ENCODE results near the gene MRPS16. TPM values are rescaled to one million over a fixed set of nuclear protein-coding genes. Genes with fewer than 3 reads are reported as not detected.

Gene MRPS16
- total and polyA plus RNA-seq, 5 donors from 2014 or later, result 29.3 to 132 (median 112) TPM

GRCh38 chr10:73219384-73219783 lies 33.1 kb downstream of the MRPS16 start:
- H3K36me3 ChIP-seq (ENCODE audit: control insufficient read depth, insufficient read depth, low read length), result peaks cover 17% of the 10 kb centered on the region
- H3K27me3 ChIP-seq (ENCODE audit: control insufficient read depth, insufficient read depth, low read length), result no peaks in the 10 kb centered on the region
- Mint-ChIP-seq H3K36me3 (peaks cover 43% of the 10 kb centered on the region), H3K27ac (no peak overlapping the region), H3K4me3 (no peak overlapping the region), H3K27me3 (no peaks in the 10 kb centered on the region), H3K4me1 (peaks cover 0 to 18% (median 2%) of the 10 kb centered on the region in 4 donors), H3K9me3 (peaks cover 0 to 3% (median 0%) of the 10 kb centered on the region in 7 donors)
- DNase-seq (no peak), ATAC-seq (ENCODE audit: low read depth in 2 of 2) (no peak)
- H3K27ac ChIP-seq (ENCODE audit: insufficient read depth, low read length, poor library complexity, severe bottlenecking), result no peak overlapping the region
- no peaks in the 10 kb centered on the region for H3K9me3 ChIP-seq (ENCODE audit: control insufficient read depth in 2 of 2, low read length in 2 of 2)
- H3K4me1 ChIP-seq (ENCODE audit: control insufficient read depth, insufficient read depth, low read length, poor library complexity, severe bottlenecking), result no peaks in the 10 kb centered on the region
- no peak overlapping the region for H3K4me3 ChIP-seq (ENCODE audit: low read depth, low read length)

- peak in 2 of 3 donors; percentile 3 to 41 for DNase-seq
- H3K9me3 ChIP-seq (ENCODE audit: control insufficient read depth in 2 of 2, low read length in 2 of 2), result no peaks in the 10 kb centered on the region
- H3K27me3 ChIP-seq (ENCODE audit: control insufficient read depth, insufficient read depth, low read length), result no peaks in the 10 kb centered on the region
- H3K4me1 ChIP-seq (ENCODE audit: control insufficient read depth, insufficient read depth, low read length, poor library complexity, severe bottlenecking), result no peaks in the 10 kb centered on the region
- no peak overlapping the region for H3K4me3 ChIP-seq (ENCODE audit: low read depth, low read length)
- Mint-ChIP-seq H3K27me3 (no peaks in the 10 kb centered on the region), H3K4me1 (peaks cover 0 to 18% (median 2%) of the 10 kb centered on the region in 4 donors), H3K27ac (no peak overlapping the region), H3K9me3 (peaks cover 0 to 3% (median 0%) of the 10 kb centered on the region in 7 donors), H3K4me3 (no peak overlapping the region), H3K36me3 (peaks cover 50% of the 10 kb centered on the region)
- peaks cover 17% of the 10 kb centered on the region for H3K36me3 ChIP-seq (ENCODE audit: control insufficient read depth, insufficient read depth, low read length)
- ATAC-seq (ENCODE audit: low read depth in 2 of 2), result no peak
- no peak overlapping the region for H3K27ac ChIP-seq (ENCODE audit: insufficient read depth, low read length, poor library complexity, severe bottlenecking)
These were observed 33.8 kb downstream of the MRPS16 start for GRCh38 chr10:73218431-73219191.

GRCh38 chr10:73217628-73218027 lies 34.8 kb downstream of the MRPS16 start:
- ATAC-seq (ENCODE audit: low read depth in 2 of 2) (no peak), DNase-seq (no peak)
- no peak overlapping the region for H3K4me3 Mint-ChIP-seq
- H3K27me3 Mint-ChIP-seq, result no peaks in the 10 kb centered on the region
- H3K36me3 Mint-ChIP-seq, result peaks cover 59% of the 10 kb centered on the region
- H3K27ac Mint-ChIP-seq, result no peak overlapping the region
- H3K27me3 ChIP-seq (ENCODE audit: control insufficient read depth, insufficient read depth, low read length), result no peaks in the 10 kb centered on the region
- H3K9me3 Mint-ChIP-seq, result peaks cover 0 to 3% (median 0%) of the 10 kb centered on the region in 7 donors
- H3K27ac ChIP-seq (ENCODE audit: insufficient read depth, low read length, poor library complexity, severe bottlenecking), result no peak overlapping the region
- H3K36me3 ChIP-seq (ENCODE audit: control insufficient read depth, insufficient read depth, low read length), result peaks cover 17% of the 10 kb centered on the region
- no peak overlapping the region for H3K4me3 ChIP-seq (ENCODE audit: low read depth, low read length)
- H3K4me1 ChIP-seq (ENCODE audit: control insufficient read depth, insufficient read depth, low read length, poor library complexity, severe bottlenecking), result no peaks in the 10 kb centered on the region
- H3K4me1 Mint-ChIP-seq, result peaks cover 0 to 18% (median 2%) of the 10 kb centered on the region in 4 donors
- H3K9me3 ChIP-seq (ENCODE audit: control insufficient read depth in 2 of 2, low read length in 2 of 2), result no peaks in the 10 kb centered on the region

GRCh38 chr10:73215749-73216148 lies 36.7 kb downstream of the MRPS16 start:
- H3K4me1 Mint-ChIP-seq, result peaks cover 0 to 6% (median 2%) of the 10 kb centered on the region in 4 donors
- no peak for DNase-seq
- no peak overlapping the region for H3K27ac Mint-ChIP-seq
- Histone ChIP-seq H3K27me3 (ENCODE audit: control insufficient read depth, insufficient read depth, low read length) (no peaks in the 10 kb centered on the region), H3K9me3 (ENCODE audit: control insufficient read depth in 2 of 2, low read length in 2 of 2) (no peaks in the 10 kb centered on the region), H3K4me1 (ENCODE audit: control insufficient read depth, insufficient read depth, low read length, poor library complexity, severe bottlenecking) (no peaks in the 10 kb centered on the region), H3K4me3 (ENCODE audit: low read depth, low read length) (no peak overlapping the region), H3K27ac (ENCODE audit: insufficient read depth, low read length, poor library complexity, severe bottlenecking) (no peak overlapping the region), H3K36me3 (ENCODE audit: control insufficient read depth, insufficient read depth, low read length) (peaks cover 20% of the 10 kb centered on the region)
- no peaks in the 10 kb centered on the region for H3K27me3 Mint-ChIP-seq
- ATAC-seq (ENCODE audit: low read depth in 2 of 2), result no peak
- peaks cover 0 to 3% (median 0%) of the 10 kb centered on the region in 7 donors for H3K9me3 Mint-ChIP-seq
- H3K4me3 Mint-ChIP-seq, result no peak overlapping the region
- peaks cover 51% of the 10 kb centered on the region for H3K36me3 Mint-ChIP-seq

- H3K36me3 ChIP-seq (ENCODE audit: control insufficient read depth, insufficient read depth, low read length), result peaks cover 10% of the 10 kb centered on the region
- H3K4me3 ChIP-seq (ENCODE audit: low read depth, low read length), result no peak overlapping the region
- H3K27me3 ChIP-seq (ENCODE audit: control insufficient read depth, insufficient read depth, low read length), result no peaks in the 10 kb centered on the region
- ATAC-seq (ENCODE audit: low read depth in 2 of 2) (no peak), DNase-seq (no peak)
- Mint-ChIP-seq H3K27me3 (no peaks in the 10 kb centered on the region), H3K4me3 (no peak overlapping the region), H3K9me3 (peaks cover 0 to 2% (median 0%) of the 10 kb centered on the region in 7 donors), H3K27ac (no peak overlapping the region), H3K4me1 (peaks cover 0 to 3% (median 0%) of the 10 kb centered on the region in 4 donors), H3K36me3 (peaks cover 38% of the 10 kb centered on the region)
- H3K4me1 ChIP-seq (ENCODE audit: control insufficient read depth, insufficient read depth, low read length, poor library complexity, severe bottlenecking), result no peaks in the 10 kb centered on the region
- no peaks in the 10 kb centered on the region for H3K9me3 ChIP-seq (ENCODE audit: control insufficient read depth in 2 of 2, low read length in 2 of 2)
- no peak overlapping the region for H3K27ac ChIP-seq (ENCODE audit: insufficient read depth, low read length, poor library complexity, severe bottlenecking)
These were observed 41.2 kb downstream of the MRPS16 start for GRCh38 chr10:73211106-73211811.

- H3K4me3 Mint-ChIP-seq, result no peak overlapping the region
- Histone ChIP-seq H3K4me1 (ENCODE audit: control insufficient read depth, insufficient read depth, low read length, poor library complexity, severe bottlenecking) (no peaks in the 10 kb centered on the region), H3K36me3 (ENCODE audit: control insufficient read depth, insufficient read depth, low read length) (peaks cover 6% of the 10 kb centered on the region), H3K9me3 (ENCODE audit: control insufficient read depth in 2 of 2, low read length in 2 of 2) (no peaks in the 10 kb centered on the region), H3K27ac (ENCODE audit: insufficient read depth, low read length, poor library complexity, severe bottlenecking) (no peak overlapping the region), H3K4me3 (ENCODE audit: low read depth, low read length) (no peak overlapping the region), H3K27me3 (ENCODE audit: control insufficient read depth, insufficient read depth, low read length) (no peaks in the 10 kb centered on the region)
- ATAC-seq (ENCODE audit: low read depth in 2 of 2) (no peak), DNase-seq (no peak)
- H3K27me3 Mint-ChIP-seq, result no peaks in the 10 kb centered on the region
- peaks cover 0 to 5% (median 0%) of the 10 kb centered on the region in 7 donors for H3K9me3 Mint-ChIP-seq
- H3K4me1 Mint-ChIP-seq, result no peaks in the 10 kb centered on the region
- H3K36me3 Mint-ChIP-seq, result peaks cover 36% of the 10 kb centered on the region
- H3K27ac Mint-ChIP-seq, result no peak overlapping the region
These were observed 41.9 kb downstream of the MRPS16 start for GRCh38 chr10:73210395-73211105.

- H3K9me3 Mint-ChIP-seq, result peaks cover 0 to 5% (median 0%) of the 10 kb centered on the region in 7 donors
- ATAC-seq (ENCODE audit: low read depth in 2 of 2) (no peak), DNase-seq (no peak)
- H3K4me1 Mint-ChIP-seq, result no peaks in the 10 kb centered on the region
- no peaks in the 10 kb centered on the region for H3K27me3 ChIP-seq (ENCODE audit: control insufficient read depth, insufficient read depth, low read length)
- H3K27ac Mint-ChIP-seq, result peak overlapping the region in 1 of 3 donors; percentile 42
- H3K4me1 ChIP-seq (ENCODE audit: control insufficient read depth, insufficient read depth, low read length, poor library complexity, severe bottlenecking), result no peaks in the 10 kb centered on the region
- H3K27me3 Mint-ChIP-seq, result no peaks in the 10 kb centered on the region
- no peaks in the 10 kb centered on the region for H3K9me3 ChIP-seq (ENCODE audit: control insufficient read depth in 2 of 2, low read length in 2 of 2)
- peaks cover 6% of the 10 kb centered on the region for H3K36me3 ChIP-seq (ENCODE audit: control insufficient read depth, insufficient read depth, low read length)
- peaks cover 40% of the 10 kb centered on the region for H3K36me3 Mint-ChIP-seq
- no peak overlapping the region for H3K4me3 Mint-ChIP-seq
- H3K27ac ChIP-seq (ENCODE audit: insufficient read depth, low read length, poor library complexity, severe bottlenecking), result no peak overlapping the region
- H3K4me3 ChIP-seq (ENCODE audit: low read depth, low read length), result no peak overlapping the region
These were observed 42.7 kb downstream of the MRPS16 start for GRCh38 chr10:73209705-73210104.

Measured in CD4-positive, CD25-positive, alpha-beta regulatory T cell (primary cell).